ENCODE measurements around the gene NINJ1. TPM values are rescaled to one million over a fixed set of nuclear protein-coding genes. Genes with fewer than 3 reads are reported as not detected.

Gene NINJ1
- total RNA-seq, 4 donors from 2014 or later: 29.5 to 67.7 (median 38.5) TPM

- no peak overlapping the region for H3K27ac ChIP-seq
- peaks cover 8 to 23% (median 11%) of the 10 kb centered on the region in 4 donors for H3K4me1 ChIP-seq
- DNase-seq: no peak
- H3K4me3 ChIP-seq: no peak overlapping the region
- peaks cover 16% of the 10 kb centered on the region for H3K27me3 ChIP-seq
- no peaks in the 10 kb centered on the region for H3K36me3 ChIP-seq
- in situ Hi-C loops (cut with MboI; ENCODE audit: low pct_ligation_motif_present in 1 of 4, low pct_unique_long_range_greater_than_20kb in 1 of 4, low sequenced_read_pairs in 3 of 4) (no loop called here), intact Hi-C loops (cut with DNase I; ENCODE audit: low total_unique reads) (no loop called here)
- 63% methylated on average over 1 of the region's 1 CpG; no CpG with 5 or more reads in 1 of the 2 donors for WGBS, 2 donors (ENCODE audit: low coverage in 1 of 2)
- TF ChIP-seq POLR2AphosphoS5 (IDR thresholded peaks at IDR 0.05): no peak
- no peak for TF ChIP-seq POLR2A (IDR thresholded peaks at IDR 0.05)
- TF ChIP-seq EP300 (IDR thresholded peaks at IDR 0.05; ENCODE audit: low read depth): no peak
- TF ChIP-seq CTCF (IDR thresholded peaks at IDR 0.05): no peak
- H3K9me3 ChIP-seq: no peaks in the 10 kb centered on the region
These were observed 46.9 kb upstream of the NINJ1 start for GRCh38 chr9:93180938-93181337.

GRCh38 chr9:93178851-93179786 is 45.1 kb upstream of the NINJ1 start:
- H3K27ac ChIP-seq: no peak overlapping the region
- no peak overlapping the region for H3K4me3 ChIP-seq
- WGBS, 2 donors (ENCODE audit: low coverage in 1 of 2): 88 to 100% methylated on average over 2 to 22 of the region's 22 CpGs
- no peak for DNase-seq
- intact Hi-C loops (cut with DNase I; ENCODE audit: low total_unique reads) (no loop called here), in situ Hi-C loops (cut with MboI; ENCODE audit: low pct_ligation_motif_present in 1 of 4, low pct_unique_long_range_greater_than_20kb in 1 of 4, low sequenced_read_pairs in 3 of 4) (no loop called here)
- no peak for TF ChIP-seq POLR2AphosphoS5 (IDR thresholded peaks at IDR 0.05)
- TF ChIP-seq POLR2A (IDR thresholded peaks at IDR 0.05): no peak
- TF ChIP-seq EP300 (IDR thresholded peaks at IDR 0.05; ENCODE audit: low read depth): no peak
- no peak for TF ChIP-seq CTCF (IDR thresholded peaks at IDR 0.05)
- H3K27me3 ChIP-seq: peaks cover 9% of the 10 kb centered on the region
- no peaks in the 10 kb centered on the region for H3K36me3 ChIP-seq
- H3K9me3 ChIP-seq: no peaks in the 10 kb centered on the region
- peaks cover 5 to 11% (median 7%) of the 10 kb centered on the region in 4 donors for H3K4me1 ChIP-seq

GRCh38 chr9:93177676-93178075 is 43.6 kb upstream of the NINJ1 start:
- TF ChIP-seq POLR2AphosphoS5 (IDR thresholded peaks at IDR 0.05): no peak
- no peak for TF ChIP-seq POLR2A (IDR thresholded peaks at IDR 0.05)
- no peak for TF ChIP-seq EP300 (IDR thresholded peaks at IDR 0.05; ENCODE audit: low read depth)
- TF ChIP-seq CTCF (IDR thresholded peaks at IDR 0.05): no peak
- Histone ChIP-seq H3K27me3 (no peaks in the 10 kb centered on the region), H3K4me3 (no peak overlapping the region), H3K27ac (no peak overlapping the region), H3K4me1 (no peaks in the 10 kb centered on the region), H3K36me3 (no peaks in the 10 kb centered on the region), H3K9me3 (no peaks in the 10 kb centered on the region)
- 73 to 87% methylated on average over 6 of the region's 6 CpGs for WGBS, 2 donors (ENCODE audit: low coverage in 1 of 2)
- DNase-seq: no peak
- intact Hi-C loops (cut with DNase I; ENCODE audit: low total_unique reads): no loop called here
- in situ Hi-C loops (cut with MboI; ENCODE audit: low pct_ligation_motif_present in 1 of 4, low pct_unique_long_range_greater_than_20kb in 1 of 4, low sequenced_read_pairs in 3 of 4): no loop called here

- in situ Hi-C loops (cut with MboI; ENCODE audit: low pct_ligation_motif_present in 1 of 4, low pct_unique_long_range_greater_than_20kb in 1 of 4, low sequenced_read_pairs in 3 of 4): loop anchor here in 3 of 4 donors (25.0 kb wide), 4 partner anchors 262 to 787 kb away; partner anchors contain the start of gene BARX1 (in 1 of the 3)
- no peaks in the 10 kb centered on the region for H3K9me3 ChIP-seq
- DNase-seq: no peak
- no peaks in the 10 kb centered on the region for H3K27me3 ChIP-seq
- no peak overlapping the region for H3K4me3 ChIP-seq
- no peaks in the 10 kb centered on the region for H3K4me1 ChIP-seq
- no peak for TF ChIP-seq EP300 (IDR thresholded peaks at IDR 0.05; ENCODE audit: low read depth)
- no peak for TF ChIP-seq CTCF (IDR thresholded peaks at IDR 0.05)
- TF ChIP-seq POLR2A (IDR thresholded peaks at IDR 0.05): no peak
- TF ChIP-seq POLR2AphosphoS5 (IDR thresholded peaks at IDR 0.05): no peak
- intact Hi-C loops (cut with DNase I; ENCODE audit: low total_unique reads): no loop called here
- no peak overlapping the region for H3K27ac ChIP-seq
- WGBS, 2 donors (ENCODE audit: low coverage in 1 of 2): 57 to 78% methylated on average over 1 to 3 of the region's 3 CpGs
- no peaks in the 10 kb centered on the region for H3K36me3 ChIP-seq
These were observed 40.9 kb upstream of the NINJ1 start for GRCh38 chr9:93174976-93175375.
